T-cell (primary cell): ENCODE measurements around the gene NT5C3A. TPM values are rescaled to one million over a fixed set of nuclear protein-coding genes. Genes with fewer than 3 reads are reported as not detected.

ENCODE experiments used
- ATAC-seq, 4 experiments: fragments of 200-7000 bp in 3 of 4; fragments of 150-1000 bp in 1 of 4; cut with Tn5 transposase; replicated peaks in 1 of 4; 1 replicate in 3 of 4; 2 replicates in 1 of 4; pipeline ENCODE4 v1.10.0; 2021; ENCODE audit warnings: moderate library complexity in 3 of 4, mild to moderate bottlenecking in 2 of 4, moderate number of reproducible peaks in 1 of 4
- CTCF ChIA-PET, 2 donors: fragments of 300-600 bp; sonication (Branson Sonifier 250); formaldehyde crosslinking; loops; one replicate each; lab custom pipeline; 2022; ENCODE audit warnings: antibody characterized with exemption in 2 of 2; lab: Charles Lee
- POLR2A ChIA-PET, 2 donors: fragments of 300-600 bp; sonication (Branson Sonifier 250); formaldehyde crosslinking; loops; one replicate each; lab custom pipeline; 2022; ENCODE audit warnings: antibody characterized with exemption in 2 of 2; lab: Charles Lee
- DNase-seq, 35 experiments: peaks; one replicate each; pipeline versions ENCODE4 v3.0.0 to v3.0.0-alpha.2; 2013 to 2023
- H3K27ac ChIP-seq: one replicate; pipeline ENCODE4 v1.5.1; 2013; ENCODE audit warnings: low read length
- H3K27me3 ChIP-seq, 2 experiments: replicated peaks in 1 of 2; 1 replicate in 1 of 2; 2 replicates in 1 of 2; pipeline versions ENCODE4 v1.6.1 to v1.7.0; 2013; ENCODE audit warnings: low read length in 1 of 2, mixed read lengths in 1 of 2; ENCODE audit not compliant: control insufficient read depth in 2 of 2, insufficient read depth in 2 of 2; ENCODE audit errors: extremely low read depth in 1 of 2
- H3K36me3 ChIP-seq, 2 donors: 1 replicate in 1 of 2; 2 replicates in 1 of 2; pipeline versions ENCODE4 v1.6.1 to v1.7.0; 2013; ENCODE audit warnings: low read length in 1 of 2; ENCODE audit not compliant: control insufficient read depth in 2 of 2, insufficient read depth in 1 of 2; ENCODE audit errors: extremely low read depth in 1 of 2
- H3K4me1 ChIP-seq, 2 experiments: 1 replicate in 1 of 2; 2 replicates in 1 of 2; pipeline versions ENCODE4 v1.6.1 to v1.7.0; 2013; ENCODE audit warnings: low read length in 2 of 2, mixed read lengths in 1 of 2; ENCODE audit not compliant: insufficient read depth in 2 of 2, control insufficient read depth in 1 of 2; ENCODE audit errors: extremely low read depth in 1 of 2
- H3K4me3 ChIP-seq, 2 donors: 1 replicate in 1 of 2; 2 replicates in 1 of 2; pipeline versions ENCODE4 v1.5.1 to v1.7.0; 2013; ENCODE audit warnings: mild to moderate bottlenecking in 2 of 2, low read length in 1 of 2, moderate library complexity in 1 of 2; ENCODE audit not compliant: control insufficient read depth in 1 of 2; ENCODE audit errors: extremely low read depth in 1 of 2
- H3K9me3 ChIP-seq: 2 replicates; pipeline ENCODE4 v1.7.0; 2013
- H3K27ac Mint-ChIP-seq, 2 donors: one replicate each; pipeline ENCODE4 v1.8.0; 2020 to 2021; ENCODE audit warnings: mild to moderate bottlenecking in 2 of 2, mixed read lengths in 2 of 2
- H3K27me3 Mint-ChIP-seq, 2 donors: one replicate each; pipeline ENCODE4 v1.8.0; 2021 to 2022; ENCODE audit warnings: mixed read lengths in 2 of 2
- H3K36me3 Mint-ChIP-seq: one replicate; pipeline ENCODE4 v1.8.0; 2021; ENCODE audit warnings: mixed read lengths
- H3K4me1 Mint-ChIP-seq, 3 donors: one replicate each; pipeline ENCODE4 v1.8.0; 2020 to 2022; ENCODE audit warnings: mixed read lengths in 3 of 3, mild to moderate bottlenecking in 1 of 3
- H3K4me3 Mint-ChIP-seq, 3 donors: one replicate each; pipeline ENCODE4 v1.8.0; 2020 to 2022; ENCODE audit warnings: mild to moderate bottlenecking in 3 of 3, mixed read lengths in 3 of 3, moderate library complexity in 3 of 3
- H3K9me3 Mint-ChIP-seq, 3 donors: one replicate each; pipeline ENCODE4 v1.8.0; 2020 to 2022; ENCODE audit warnings: mixed read lengths in 3 of 3
- WGBS: methylation state at CpG from one replicate; pipeline ENCODE4 v1.1.5; 2013; ENCODE audit warnings: missing lambda C conversion rate; ENCODE audit not compliant: insufficient coverage; 5-methylcytosine and 5-hydroxymethylcytosine counted together
- total RNA-seq, 35 experiments: library from RNA in 6 of 35; stranded (reverse) in 6 of 35; fragments of 120-200 nt in 1 of 35; gene quantifications; one replicate each; pipeline versions ENCODE4 v1.2.1 to v1.2.4 and lab custom pipeline; 2013 to 2026

NT5C3A gene
- total RNA-seq, 5 donors from 2014 or later (not counting 1 experiment from before 2014, with no cell fraction given) = 31.1 to 41.1 (median 38.0) TPM

GRCh38 chr7:33050535-33051318 is 11.8 kb downstream of the NT5C3A start:
- ChIA-PET CTCF (interaction anchor here (0.6 to 5.5 kb wide), 9 partner anchors 10 to 205 kb away, joined by 4 to 30 read pairs (median 5); partner anchors contain the start of gene NT5C3A (in 1 of the 2)), POLR2A (no interaction called here)
- Histone ChIP-seq H3K4me3 (no peak overlapping the region), H3K9me3 (no peaks in the 10 kb centered on the region), H3K4me1 (peaks cover 9 to 27% of the 10 kb centered on the region in 2 experiments), H3K36me3 (no peaks in the 10 kb centered on the region), H3K27me3 (no peaks in the 10 kb centered on the region), H3K27ac (no peak overlapping the region)
- Mint-ChIP-seq H3K27me3 (no peaks in the 10 kb centered on the region), H3K36me3 (no peaks in the 10 kb centered on the region), H3K4me1 (peaks cover 53 to 71% (median 63%) of the 10 kb centered on the region in 3 donors), H3K27ac (peak overlapping the region; percentile 38 to 41), H3K9me3 (no peaks in the 10 kb centered on the region), H3K4me3 (no peak overlapping the region)
- peak in 3 of 4 experiments; percentile 52 to 74 (median 62) for ATAC-seq
- DNase-seq = peak in 19 of 35 experiments; percentile 2 to 74 (median 17)
- WGBS = no CpG with 5 or more reads among the region's 1 CpG

GRCh38 chr7:33048704-33049103 is 13.9 kb downstream of the NT5C3A start:
- CTCF ChIA-PET = interaction anchor here (0.6 to 2.5 kb wide), 8 partner anchors 8 to 202 kb away, joined by 3 to 26 read pairs (median 4); partner anchors contain the start of gene RP9 (in 1 of the 2)
- no peak overlapping the region for H3K27ac Mint-ChIP-seq
- peaks cover 47 to 66% (median 61%) of the 10 kb centered on the region in 3 donors for H3K4me1 Mint-ChIP-seq
- H3K4me1 ChIP-seq = peaks cover 5 to 18% of the 10 kb centered on the region in 2 experiments
- POLR2A ChIA-PET = interaction anchor here (0.7 to 0.8 kb wide), 2 partner anchors 9 to 14 kb away, joined by 3 to 4 read pairs; no protein-coding TSS in a partner anchor
- H3K9me3 ChIP-seq = no peaks in the 10 kb centered on the region
- H3K27ac ChIP-seq = no peak overlapping the region
- no peaks in the 10 kb centered on the region for H3K36me3 Mint-ChIP-seq
- H3K4me3 ChIP-seq = no peak overlapping the region
- H3K4me3 Mint-ChIP-seq = no peak overlapping the region
- WGBS = no CpG with 5 or more reads among the region's 1 CpG
- no peaks in the 10 kb centered on the region for H3K9me3 Mint-ChIP-seq
- H3K27me3 ChIP-seq = no peaks in the 10 kb centered on the region
- H3K36me3 ChIP-seq = no peaks in the 10 kb centered on the region
- DNase-seq (no peak), ATAC-seq (no peak)
- H3K27me3 Mint-ChIP-seq = no peaks in the 10 kb centered on the region

- H3K4me1 Mint-ChIP-seq = peaks cover 47 to 68% (median 63%) of the 10 kb centered on the region in 3 donors
- Histone ChIP-seq H3K27ac (no peak overlapping the region), H3K4me3 (no peak overlapping the region), H3K4me1 (peaks cover 4 to 16% of the 10 kb centered on the region in 2 experiments), H3K27me3 (no peaks in the 10 kb centered on the region), H3K36me3 (no peaks in the 10 kb centered on the region), H3K9me3 (no peaks in the 10 kb centered on the region)
- POLR2A ChIA-PET = interaction anchor here in 1 of 2 donors (0.7 kb wide), 1 partner anchor 14 kb away, joined by 4 read pairs; no protein-coding TSS in a partner anchor
- no peaks in the 10 kb centered on the region for H3K9me3 Mint-ChIP-seq
- no CpG with 5 or more reads among the region's 3 CpGs for WGBS
- CTCF ChIA-PET = interaction anchor here (0.6 to 2.5 kb wide), 6 partner anchors 8 to 202 kb away, joined by 3 to 26 read pairs (median 4); no protein-coding TSS in a partner anchor
- no peaks in the 10 kb centered on the region for H3K36me3 Mint-ChIP-seq
- H3K27me3 Mint-ChIP-seq = no peaks in the 10 kb centered on the region
- DNase-seq (no peak), ATAC-seq (no peak)
- H3K27ac Mint-ChIP-seq = no peak overlapping the region
- no peak overlapping the region for H3K4me3 Mint-ChIP-seq
Observed at GRCh38 chr7:33048257-33048656, 14.3 kb downstream of the NT5C3A start.

GRCh38 chr7:33044986-33045385 is 17.6 kb downstream of the NT5C3A start:
- WGBS = no CpG with 5 or more reads among the region's 2 CpGs
- no peak overlapping the region for H3K4me3 Mint-ChIP-seq
- no peaks in the 10 kb centered on the region for H3K9me3 Mint-ChIP-seq
- H3K27me3 Mint-ChIP-seq = no peaks in the 10 kb centered on the region
- no peaks in the 10 kb centered on the region for H3K36me3 ChIP-seq
- POLR2A ChIA-PET = no interaction called here
- H3K36me3 Mint-ChIP-seq = no peaks in the 10 kb centered on the region
- H3K27ac ChIP-seq = no peak overlapping the region
- no peak for ATAC-seq
- H3K27me3 ChIP-seq = no peaks in the 10 kb centered on the region
- H3K4me1 ChIP-seq = peaks cover 12 to 13% of the 10 kb centered on the region in 2 experiments
- DNase-seq = no peak
- CTCF ChIA-PET = interaction anchor here in 1 of 2 donors (1.3 kb wide), 1 partner anchor 9 kb away, joined by 3 read pairs; no protein-coding TSS in a partner anchor
- no peaks in the 10 kb centered on the region for H3K9me3 ChIP-seq
- H3K27ac Mint-ChIP-seq = peak overlapping the region in 1 of 2 donors; percentile 1
- H3K4me1 Mint-ChIP-seq = peaks cover 54 to 58% (median 56%) of the 10 kb centered on the region in 3 donors
- no peak overlapping the region for H3K4me3 ChIP-seq

GRCh38 chr7:33044401-33044718 is 18.2 kb downstream of the NT5C3A start:
- H3K4me1 Mint-ChIP-seq = peaks cover 58 to 64% (median 60%) of the 10 kb centered on the region in 3 donors
- H3K36me3 ChIP-seq = no peaks in the 10 kb centered on the region
- no peaks in the 10 kb centered on the region for H3K27me3 Mint-ChIP-seq
- no CpG with 5 or more reads among the region's 3 CpGs for WGBS
- DNase-seq (no peak), ATAC-seq (no peak)
- H3K27ac Mint-ChIP-seq = peak overlapping the region in 1 of 2 donors; percentile 53
- ChIA-PET POLR2A (no interaction called here), CTCF (interaction anchor here in 1 of 2 donors (0.7 to 1.3 kb wide), 2 partner anchors 10 to 540 kb away, joined by 3 read pairs; no protein-coding TSS in a partner anchor)
- H3K9me3 Mint-ChIP-seq = no peaks in the 10 kb centered on the region
- H3K36me3 Mint-ChIP-seq = no peaks in the 10 kb centered on the region
- H3K4me3 Mint-ChIP-seq = no peak overlapping the region
- peaks cover 15% of the 10 kb centered on the region in 2 experiments for H3K4me1 ChIP-seq
- no peaks in the 10 kb centered on the region for H3K9me3 ChIP-seq
- H3K4me3 ChIP-seq = no peak overlapping the region
- no peaks in the 10 kb centered on the region for H3K27me3 ChIP-seq
- H3K27ac ChIP-seq = no peak overlapping the region
